Measurements from ENCODE around the gene KIF1B.

KIF1B gene

DNA sequence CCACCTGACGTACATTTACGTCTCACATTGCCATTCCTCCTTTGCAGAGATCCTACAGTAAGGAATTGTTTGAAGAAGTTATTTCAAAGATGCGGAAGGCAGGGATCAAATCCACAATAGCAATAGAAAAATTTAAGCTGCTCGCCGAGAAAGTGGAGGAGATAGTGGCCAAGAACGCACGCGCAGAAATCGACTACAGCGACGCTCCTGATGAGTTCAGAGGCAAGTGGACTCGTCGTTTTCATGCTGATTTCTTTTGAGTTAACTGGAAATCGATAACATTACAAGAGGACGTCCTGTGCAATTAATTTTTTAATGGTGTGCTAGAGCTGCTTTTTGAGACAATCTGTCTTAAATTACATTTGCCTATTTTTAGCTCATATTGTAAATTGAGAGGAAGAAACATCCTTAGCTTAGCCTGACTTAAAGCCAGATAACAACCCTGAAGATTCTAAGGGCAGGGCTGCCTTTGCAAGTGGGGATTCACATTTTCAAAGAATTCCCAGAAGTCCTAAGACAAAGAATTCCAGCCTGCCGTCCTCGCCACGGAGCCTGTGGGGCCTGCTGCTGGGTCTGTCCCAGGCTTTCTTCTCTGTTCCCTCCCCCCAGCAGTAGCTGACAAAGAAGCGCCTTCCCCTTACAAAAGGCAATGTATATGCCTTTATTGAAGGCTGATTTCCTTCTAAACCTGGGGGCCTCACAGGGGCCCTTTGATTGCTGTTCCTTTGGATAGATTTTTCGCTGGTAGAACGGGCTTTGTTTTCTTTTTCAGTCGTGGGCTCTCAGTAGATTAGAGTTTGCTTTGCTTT is 31.6 kb upstream of the KIF1B start:
- TF ChIP-seq, protein P1, sequence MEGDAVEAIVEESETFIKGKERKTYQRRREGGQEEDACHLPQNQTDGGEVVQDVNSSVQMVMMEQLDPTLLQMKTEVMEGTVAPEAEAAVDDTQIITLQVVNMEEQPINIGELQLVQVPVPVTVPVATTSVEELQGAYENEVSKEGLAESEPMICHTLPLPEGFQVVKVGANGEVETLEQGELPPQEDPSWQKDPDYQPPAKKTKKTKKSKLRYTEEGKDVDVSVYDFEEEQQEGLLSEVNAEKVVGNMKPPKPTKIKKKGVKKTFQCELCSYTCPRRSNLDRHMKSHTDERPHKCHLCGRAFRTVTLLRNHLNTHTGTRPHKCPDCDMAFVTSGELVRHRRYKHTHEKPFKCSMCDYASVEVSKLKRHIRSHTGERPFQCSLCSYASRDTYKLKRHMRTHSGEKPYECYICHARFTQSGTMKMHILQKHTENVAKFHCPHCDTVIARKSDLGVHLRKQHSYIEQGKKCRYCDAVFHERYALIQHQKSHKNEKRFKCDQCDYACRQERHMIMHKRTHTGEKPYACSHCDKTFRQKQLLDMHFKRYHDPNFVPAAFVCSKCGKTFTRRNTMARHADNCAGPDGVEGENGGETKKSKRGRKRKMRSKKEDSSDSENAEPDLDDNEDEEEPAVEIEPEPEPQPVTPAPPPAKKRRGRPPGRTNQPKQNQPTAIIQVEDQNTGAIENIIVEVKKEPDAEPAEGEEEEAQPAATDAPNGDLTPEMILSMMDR (IDR thresholded peaks at IDR 0.05): no peak
- H3K9me3 ChIP-seq (ENCODE audit: control insufficient read depth, low read length): no peaks in the 10 kb centered on the region
- no peaks in the 10 kb centered on the region for H3K36me3 ChIP-seq (ENCODE audit: control insufficient read depth, insufficient read depth, low read length)
- H3K27ac ChIP-seq: no peak overlapping the region
- no peak overlapping the region for H3K4me2 ChIP-seq (ENCODE audit: low read length)
- no peaks in the 10 kb centered on the region for H3K79me2 ChIP-seq
- no peak overlapping the region for H3K9ac ChIP-seq
- H2AFZ ChIP-seq: no peak overlapping the region
- H3K4me1 ChIP-seq: no peaks in the 10 kb centered on the region
- no peaks in the 10 kb centered on the region for H3K27me3 ChIP-seq (ENCODE audit: control insufficient read depth, insufficient read depth, low read length)
- no peak overlapping the region for H3K4me3 ChIP-seq (ENCODE audit: low read depth, low read length)

DNA sequence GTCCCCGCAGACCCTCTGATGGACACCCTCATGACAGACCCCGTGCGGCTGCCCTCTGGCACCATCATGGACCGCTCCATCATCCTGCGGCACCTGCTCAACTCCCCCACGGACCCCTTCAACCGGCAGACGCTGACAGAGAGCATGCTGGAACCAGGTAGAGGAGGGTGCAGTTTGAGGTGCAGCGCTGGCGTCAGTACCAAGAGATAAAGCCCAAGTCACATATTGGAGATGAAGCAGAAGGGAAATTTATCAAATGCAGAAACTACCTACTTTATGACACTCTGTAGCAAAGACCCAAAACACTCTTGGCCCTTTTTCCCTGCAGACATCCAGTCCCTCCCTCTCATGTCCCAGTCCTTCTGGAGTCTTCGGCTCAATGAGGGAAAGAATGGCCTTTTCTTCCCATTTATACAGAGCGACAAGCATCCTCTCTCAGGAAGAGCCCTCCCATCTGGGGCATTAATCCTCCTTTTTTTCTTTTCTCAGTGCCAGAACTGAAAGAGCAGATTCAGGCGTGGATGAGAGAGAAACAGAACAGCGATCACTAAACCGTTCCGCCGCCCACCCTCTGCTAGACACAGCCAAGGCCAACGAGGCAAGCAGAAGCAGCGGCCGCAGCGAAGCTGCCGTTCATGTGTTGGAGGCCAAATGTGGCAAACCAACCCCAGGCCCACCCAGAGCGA is 30.8 kb upstream of the KIF1B start:
- Histone ChIP-seq H3K27me3 (ENCODE audit: control insufficient read depth, insufficient read depth, low read length) (no peaks in the 10 kb centered on the region), H3K9ac (no peak overlapping the region), H3K9me3 (ENCODE audit: control insufficient read depth, low read length) (no peaks in the 10 kb centered on the region), H2AFZ (no peak overlapping the region), H3K4me3 (ENCODE audit: low read depth, low read length) (no peak overlapping the region), H3K4me2 (ENCODE audit: low read length) (no peak overlapping the region), H3K4me1 (no peaks in the 10 kb centered on the region), H3K79me2 (no peaks in the 10 kb centered on the region), H3K36me3 (ENCODE audit: control insufficient read depth, insufficient read depth, low read length) (no peaks in the 10 kb centered on the region), H3K27ac (no peak overlapping the region)
- TF ChIP-seq, protein P1 (IDR thresholded peaks at IDR 0.05): no peak

DNA sequence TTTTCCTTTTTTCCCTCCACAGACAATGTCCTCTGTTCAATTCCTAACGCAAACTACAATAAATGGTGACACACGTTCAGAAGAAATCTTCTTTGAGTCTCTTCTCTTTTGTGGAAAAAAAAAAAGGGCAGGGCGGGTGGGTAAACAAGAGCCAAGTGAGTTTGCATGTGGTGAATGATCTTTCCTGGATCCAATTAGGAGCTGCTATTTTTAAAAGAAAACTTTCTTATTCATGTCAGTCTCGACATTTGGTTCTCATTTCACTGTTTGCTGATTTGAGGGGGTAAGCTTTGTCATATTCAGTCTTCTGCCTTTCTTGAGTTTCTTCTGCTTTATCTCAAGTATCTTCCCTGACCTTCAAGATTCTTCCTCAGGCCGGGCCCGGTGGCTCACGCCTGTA is 29.2 kb upstream of the KIF1B start:
- H3K4me1 ChIP-seq: no peaks in the 10 kb centered on the region
- no peak overlapping the region for H3K27ac ChIP-seq
- TF ChIP-seq, protein P1 (IDR thresholded peaks at IDR 0.05): no peak
- no peaks in the 10 kb centered on the region for H3K79me2 ChIP-seq
- H3K4me3 ChIP-seq (ENCODE audit: low read depth, low read length): no peak overlapping the region
- no peak overlapping the region for H2AFZ ChIP-seq
- H3K36me3 ChIP-seq (ENCODE audit: control insufficient read depth, insufficient read depth, low read length): no peaks in the 10 kb centered on the region
- no peaks in the 10 kb centered on the region for H3K9me3 ChIP-seq (ENCODE audit: control insufficient read depth, low read length)
- no peak overlapping the region for H3K4me2 ChIP-seq (ENCODE audit: low read length)
- no peaks in the 10 kb centered on the region for H3K27me3 ChIP-seq (ENCODE audit: control insufficient read depth, insufficient read depth, low read length)
- H3K9ac ChIP-seq: no peak overlapping the region

DNA sequence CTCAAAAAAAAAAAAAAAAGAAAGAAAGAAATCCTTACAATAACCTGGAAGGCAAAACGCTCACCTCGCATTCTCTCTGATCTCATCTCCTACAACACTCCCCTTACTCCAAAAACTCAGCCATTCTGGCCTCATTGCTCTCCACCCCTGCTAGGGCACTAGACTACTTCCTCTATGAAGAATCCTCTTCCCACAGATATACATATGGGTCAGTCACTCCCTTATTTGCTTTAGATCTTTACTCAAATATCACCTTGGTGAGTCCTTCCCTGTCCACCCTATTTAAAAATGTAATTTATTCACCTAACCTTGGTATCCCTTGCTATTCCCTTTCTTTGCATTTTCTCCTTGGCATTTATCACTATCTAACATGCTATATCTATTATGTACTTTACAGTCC is 24.6 kb upstream of the KIF1B start:
- H3K79me2 ChIP-seq: no peaks in the 10 kb centered on the region

More for the DNA sequence above, 24.6 kb upstream of the KIF1B start:
- no peak overlapping the region for H2AFZ ChIP-seq
- no peaks in the 10 kb centered on the region for H3K27me3 ChIP-seq (ENCODE audit: control insufficient read depth, insufficient read depth, low read length)
- H3K9me3 ChIP-seq (ENCODE audit: control insufficient read depth, low read length): no peaks in the 10 kb centered on the region
- no peak overlapping the region for H3K4me2 ChIP-seq (ENCODE audit: low read length)
- TF ChIP-seq, protein P1 (IDR thresholded peaks at IDR 0.05): no peak
- H3K27ac ChIP-seq: no peak overlapping the region
- no peak overlapping the region for H3K9ac ChIP-seq
- no peak overlapping the region for H3K4me3 ChIP-seq (ENCODE audit: low read depth, low read length)
- H3K4me1 ChIP-seq: no peaks in the 10 kb centered on the region
- no peaks in the 10 kb centered on the region for H3K36me3 ChIP-seq (ENCODE audit: control insufficient read depth, insufficient read depth, low read length)
